GM21786 (cell line): ENCODE measurements around the gene HNRNPH3.

ENCODE experiments used
- ATAC-seq: cut with Tn5 transposase; IDR thresholded peaks from one replicate; pipeline ENCODE4 v1.9.1; 2021; ENCODE audit not compliant: unreplicated experiment

HNRNPH3 gene

DNA sequence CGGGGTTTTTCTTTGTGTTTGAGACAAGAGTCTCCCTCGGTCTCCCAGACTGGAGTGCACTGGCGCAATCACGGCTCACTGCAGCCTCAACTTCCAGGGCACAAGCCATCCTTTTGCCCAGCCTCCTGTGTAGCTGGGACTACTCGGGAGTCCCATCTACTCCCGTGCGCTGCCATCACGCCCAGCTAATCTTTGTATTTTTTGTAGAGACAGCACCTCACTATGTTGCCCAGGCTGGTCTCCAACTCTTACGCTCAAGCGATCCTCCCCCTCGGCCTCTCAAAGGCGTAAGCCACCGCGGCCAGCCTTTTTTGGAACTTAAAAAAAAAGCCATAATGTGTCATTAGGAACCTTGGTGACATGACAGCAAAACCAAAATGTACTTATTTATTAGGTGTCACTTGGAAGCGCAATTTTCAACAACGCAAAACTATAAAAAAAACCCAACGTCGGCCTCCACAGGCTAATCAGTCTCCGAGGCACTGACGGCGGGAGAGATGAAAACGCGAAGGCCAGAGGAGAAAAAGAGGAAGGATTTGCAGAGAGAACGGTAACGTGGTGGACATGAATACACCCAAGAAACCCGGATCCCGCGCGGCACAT, 911 bp upstream of the HNRNPH3 start:
- no peak for ATAC-seq

DNA sequence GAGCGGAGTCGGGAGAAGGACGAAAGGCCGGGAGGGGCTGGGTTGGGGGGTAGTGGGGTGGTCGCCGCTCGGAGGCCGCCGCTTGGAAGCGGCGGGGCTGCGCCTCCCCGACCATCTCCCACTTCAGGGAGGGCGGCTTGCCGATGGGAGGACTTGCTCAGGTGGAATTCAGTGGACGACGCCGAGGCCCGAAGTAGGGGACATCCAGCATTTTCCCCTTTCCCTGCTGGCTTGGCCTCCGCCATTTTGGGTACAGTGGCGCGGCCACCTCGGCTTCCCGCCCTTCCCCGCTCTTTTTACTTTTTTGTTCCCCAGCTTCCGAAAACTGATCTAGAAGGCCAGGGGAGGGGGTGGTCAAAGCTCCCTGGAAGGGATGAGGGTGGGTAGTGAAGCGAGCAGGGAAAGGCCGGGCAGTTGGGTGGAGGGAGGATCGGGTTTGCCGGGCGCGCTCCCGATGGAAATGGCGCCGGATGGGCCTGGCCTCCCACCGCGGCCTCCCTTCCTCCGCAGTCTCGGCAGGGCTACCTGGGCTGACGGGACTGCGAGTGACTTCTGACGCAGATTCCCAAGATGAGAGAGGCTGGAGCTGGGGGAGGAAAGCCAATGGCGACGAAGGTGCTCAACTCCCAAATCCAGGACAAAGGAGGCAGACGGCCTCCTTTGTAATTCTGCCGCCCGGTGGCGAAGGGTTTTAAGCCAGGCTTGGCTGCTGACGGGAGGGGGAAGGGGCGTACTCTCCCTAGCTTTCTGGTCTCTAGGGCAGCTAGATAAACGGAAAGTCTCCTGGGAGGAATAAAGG, 594 bp downstream of the HNRNPH3 start, which contains the start of gene PBLD:
TSS of gene PBLD (minus strand) at position 670 of the 799 bp plus-strand sequence. CDS start 26,084 bp downstream, outside the sequence.
- ATAC-seq: peak; percentile 22

DNA sequence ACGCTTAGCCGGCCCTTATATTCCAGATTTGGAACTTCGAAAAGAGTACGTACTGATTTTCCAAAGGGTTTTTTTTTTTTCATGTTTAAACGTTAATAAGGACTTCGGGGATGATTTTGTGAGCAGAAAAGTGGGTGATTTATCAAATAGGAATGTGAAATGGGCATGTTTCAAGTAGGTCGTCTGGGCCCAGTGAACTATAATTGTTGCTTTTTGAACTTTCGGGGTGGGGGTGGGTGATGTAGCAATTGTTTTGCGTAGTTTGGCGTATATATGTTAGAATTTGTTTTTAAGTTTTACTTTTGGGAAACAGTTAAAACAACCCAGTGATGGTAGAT, 1.2 kb downstream of the HNRNPH3 start:
- ATAC-seq: no peak

DNA sequence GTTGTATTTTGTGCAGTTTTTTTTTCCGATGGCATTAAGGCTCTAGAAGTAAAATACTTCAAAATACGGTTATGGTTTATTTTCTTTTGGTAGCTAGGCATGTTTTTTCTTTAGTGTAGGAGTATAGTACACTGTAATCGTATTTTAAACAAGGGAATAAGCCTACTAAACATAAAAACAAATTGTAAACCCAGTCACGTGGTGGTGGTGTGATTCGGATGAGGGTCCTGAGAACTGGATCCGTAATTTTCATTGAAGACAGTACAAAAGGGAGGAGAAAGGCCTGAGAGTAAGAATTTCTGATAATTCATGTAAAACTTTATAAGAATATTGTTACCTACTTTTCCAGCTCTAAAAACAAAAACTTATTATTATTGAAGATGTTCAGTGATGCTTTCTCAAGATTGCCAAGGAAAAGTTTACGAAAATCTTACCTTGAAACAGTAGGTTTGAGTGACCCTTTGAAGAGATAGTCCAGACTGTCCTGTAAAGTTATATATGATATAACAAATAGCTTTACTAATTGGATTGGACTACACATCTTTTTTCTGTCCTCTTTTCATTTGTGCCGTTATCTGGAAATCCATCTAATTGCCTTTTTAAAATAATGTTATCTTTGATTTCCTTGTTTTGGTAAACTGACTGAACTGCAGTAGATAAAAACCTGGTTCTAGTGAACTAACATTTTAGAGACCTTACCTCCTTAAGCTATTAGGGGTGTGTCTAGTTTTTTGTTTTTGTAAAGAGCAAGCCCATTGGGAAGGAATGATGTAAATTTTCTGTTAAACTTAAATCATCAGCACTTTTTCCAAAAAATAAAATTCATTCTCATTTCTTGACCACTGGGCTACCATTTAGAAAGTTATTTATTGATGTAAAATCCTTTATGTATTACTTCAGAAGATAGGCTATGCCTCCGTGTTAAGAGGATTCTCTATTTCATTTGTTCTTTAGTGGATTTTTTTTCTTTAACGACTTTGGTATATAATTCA, 1.9 kb downstream of the HNRNPH3 start:
- ATAC-seq: no peak

DNA sequence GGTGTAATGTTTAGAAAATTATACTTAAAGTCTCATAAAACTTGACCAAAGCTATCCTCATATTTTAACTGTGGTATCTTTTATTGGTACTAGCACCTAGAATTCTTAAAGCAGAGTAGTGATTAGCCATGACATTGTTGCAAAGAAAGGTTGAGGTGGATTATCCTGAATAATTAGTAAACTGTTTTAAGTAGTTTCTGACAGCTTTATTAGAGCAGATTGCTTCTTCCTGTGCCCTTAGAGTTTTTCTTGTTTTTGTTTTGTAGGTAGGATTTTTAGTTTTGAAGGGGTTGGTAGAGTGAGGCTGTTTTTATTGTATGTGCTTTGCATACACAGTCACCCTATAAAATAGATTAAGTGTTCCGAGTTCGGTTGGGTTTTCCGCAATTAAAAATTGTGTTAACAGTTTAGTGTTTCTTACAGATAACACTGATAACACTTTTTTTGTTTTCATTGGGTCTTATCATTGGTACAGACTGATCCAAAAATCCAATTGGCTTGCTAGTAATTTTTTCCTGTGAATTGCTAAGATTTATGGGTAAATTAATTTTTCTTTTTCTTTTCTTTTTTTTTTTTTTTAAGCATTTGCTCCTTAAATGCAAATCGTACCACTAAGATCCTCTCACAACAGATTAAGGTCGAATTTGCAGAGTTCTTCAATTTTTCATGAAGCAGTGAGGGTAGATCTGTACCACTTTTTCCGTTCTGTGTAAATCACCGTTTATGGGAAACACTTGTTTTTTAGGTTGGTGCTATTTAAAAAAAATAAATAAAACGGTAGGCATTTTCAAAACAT, 3.0 kb downstream of the HNRNPH3 start:
- ATAC-seq: no peak

DNA sequence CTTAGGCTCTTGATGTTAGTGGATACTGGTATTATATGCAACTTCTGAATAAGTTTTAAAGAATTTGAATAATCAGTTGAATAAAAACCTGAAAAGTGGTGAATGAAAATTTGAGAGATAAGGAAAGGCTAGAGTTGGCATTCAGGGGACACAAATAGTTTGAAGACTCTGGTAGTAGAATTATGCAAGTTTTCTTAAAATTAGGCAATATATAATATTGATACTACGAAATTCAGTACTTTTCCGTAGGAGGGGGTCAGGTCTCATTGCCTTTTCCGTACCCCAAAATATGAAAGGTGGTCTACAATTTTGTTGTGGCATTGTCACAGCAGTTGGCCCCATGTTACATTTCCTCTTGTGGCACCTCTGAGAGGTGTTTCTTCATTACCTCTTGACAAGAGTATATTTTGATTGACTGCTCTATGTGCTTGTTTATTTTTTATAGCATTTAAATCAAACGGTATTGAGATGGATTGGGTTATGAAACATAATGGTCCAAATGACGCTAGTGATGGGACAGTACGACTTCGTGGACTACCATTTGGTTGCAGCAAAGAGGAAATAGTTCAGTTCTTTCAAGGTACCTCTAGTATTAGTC, 5.0 kb downstream of the HNRNPH3 start:
- ATAC-seq: no peak

DNA sequence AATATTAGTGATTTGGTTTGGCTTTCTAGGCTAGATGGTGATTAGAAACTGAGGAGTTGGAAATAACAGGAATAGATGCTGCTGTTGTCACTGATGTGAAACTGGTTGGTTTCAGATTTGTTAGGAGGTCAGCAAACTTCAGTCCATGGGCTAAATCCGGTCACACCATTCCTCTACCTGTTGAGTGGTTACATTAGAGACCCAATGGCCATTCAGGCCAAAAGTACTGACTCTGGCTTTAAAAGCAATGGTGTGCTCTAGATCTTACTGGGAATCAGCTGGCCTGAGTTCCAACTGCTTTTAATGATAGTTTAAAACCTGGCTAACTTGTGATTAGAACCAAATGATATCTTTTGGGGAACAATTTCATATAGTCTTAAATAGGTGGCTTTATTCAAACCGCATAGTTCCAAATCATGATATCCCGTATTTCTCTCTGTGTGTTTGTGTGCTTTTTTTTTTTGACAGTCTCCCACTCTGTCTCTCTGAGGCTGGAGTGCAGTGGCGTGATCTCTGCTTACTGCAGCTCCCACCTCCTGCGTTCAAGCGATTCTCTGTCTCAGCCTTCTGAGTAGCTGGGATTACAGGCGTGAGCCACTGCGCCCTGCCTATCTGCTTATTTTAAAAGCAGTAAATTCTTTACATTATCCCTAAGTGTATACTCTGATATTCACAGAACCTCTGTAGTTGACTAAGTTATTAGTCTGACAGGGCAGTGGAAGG, 8.7 kb downstream of the HNRNPH3 start:
- ATAC-seq: no peak

DNA sequence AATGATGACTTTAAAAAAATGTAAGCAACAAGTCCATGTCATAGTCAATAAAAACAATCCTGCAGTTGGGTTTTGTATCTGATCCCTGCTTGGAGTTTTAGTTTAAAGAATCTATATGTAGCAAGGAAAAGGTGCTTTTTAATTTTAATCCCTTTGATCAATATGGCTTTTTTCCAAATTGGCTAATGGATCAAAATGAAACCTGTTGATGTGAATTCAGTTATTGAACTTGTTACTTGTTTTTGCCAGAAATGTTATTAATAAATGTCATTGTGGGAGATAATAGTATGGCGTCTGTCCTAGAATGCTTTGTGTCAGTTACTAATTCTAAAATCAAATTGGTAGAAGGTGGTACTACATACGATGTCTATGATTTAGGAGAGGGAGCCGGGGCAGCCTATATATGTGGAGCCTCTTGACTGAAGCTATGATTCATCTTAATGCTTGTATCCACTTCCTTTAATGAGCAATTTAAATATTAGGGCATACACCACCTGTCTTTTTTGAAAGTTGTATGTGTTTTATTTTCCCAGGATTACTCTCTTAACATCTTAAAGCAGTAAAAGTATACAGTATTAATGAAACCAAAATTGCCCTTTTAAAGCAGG, 11.1 kb downstream of the HNRNPH3 start:
- no peak for ATAC-seq

- no peak for ATAC-seq
Observed at GRCh38 chr10:68345621-68346020, 13.8 kb downstream of the HNRNPH3 start.

DNA sequence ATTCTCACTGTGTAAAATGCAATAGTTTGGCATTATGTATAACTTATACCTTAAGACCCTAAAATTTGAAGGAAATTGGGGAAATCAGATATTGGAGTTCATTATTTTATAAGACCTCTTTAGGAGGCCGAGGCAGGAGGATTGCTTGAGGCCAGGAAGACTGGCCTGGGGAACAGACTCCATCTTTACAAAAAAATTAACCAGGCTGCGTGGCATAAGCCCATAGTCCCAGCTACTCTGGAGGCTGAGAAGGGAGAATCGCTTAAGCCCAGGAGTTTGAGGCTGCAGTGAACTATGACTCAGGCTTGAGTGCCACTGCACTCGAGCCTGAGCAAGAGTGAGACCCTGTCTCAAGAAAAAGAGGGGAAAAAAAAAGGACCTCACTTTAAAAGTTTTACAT, 14.9 kb downstream of the HNRNPH3 start:
- no peak for ATAC-seq

- ATAC-seq: no peak
Observed at GRCh38 chr10:68348265-68348741, 16.4 kb downstream of the HNRNPH3 start.

DNA sequence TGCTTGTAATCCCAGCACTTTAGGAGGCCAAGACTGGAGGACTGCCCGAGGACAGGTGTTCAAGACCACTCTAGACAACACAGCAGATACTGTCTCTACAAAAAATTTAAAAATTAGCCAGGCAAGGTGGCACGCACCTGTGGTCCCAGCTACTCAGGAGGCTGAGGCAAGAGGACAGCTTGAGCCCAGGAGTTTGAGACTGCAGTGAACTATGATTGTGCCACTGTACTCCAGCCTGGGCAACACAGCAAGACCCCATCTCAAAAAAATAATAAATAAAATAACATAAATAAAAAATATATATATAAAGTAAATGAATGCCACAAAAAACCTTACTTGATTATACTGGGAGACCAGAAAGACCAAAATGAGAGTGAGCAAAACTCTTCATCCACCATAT, 21.7 kb downstream of the HNRNPH3 start:
- no peak for ATAC-seq

DNA sequence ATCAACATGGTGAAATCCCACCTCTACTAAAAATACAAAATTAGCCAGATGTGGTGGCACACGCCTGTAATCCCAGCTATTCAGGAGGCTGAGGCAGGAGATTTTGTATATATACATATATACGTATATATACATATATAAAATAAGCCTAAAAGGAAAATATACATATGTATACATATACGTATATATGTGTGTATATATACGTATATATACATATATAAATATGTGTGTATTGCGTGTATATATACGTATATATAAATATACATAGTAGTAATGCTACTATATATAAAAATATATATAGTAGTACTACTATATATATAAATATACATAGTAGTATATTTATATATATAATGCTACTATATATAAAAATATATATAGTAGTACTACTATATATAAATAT, 27.3 kb downstream of the HNRNPH3 start:
- no peak for ATAC-seq

- no peak for ATAC-seq
Observed at GRCh38 chr10:68362590-68362989, 30.7 kb downstream of the HNRNPH3 start.

DNA sequence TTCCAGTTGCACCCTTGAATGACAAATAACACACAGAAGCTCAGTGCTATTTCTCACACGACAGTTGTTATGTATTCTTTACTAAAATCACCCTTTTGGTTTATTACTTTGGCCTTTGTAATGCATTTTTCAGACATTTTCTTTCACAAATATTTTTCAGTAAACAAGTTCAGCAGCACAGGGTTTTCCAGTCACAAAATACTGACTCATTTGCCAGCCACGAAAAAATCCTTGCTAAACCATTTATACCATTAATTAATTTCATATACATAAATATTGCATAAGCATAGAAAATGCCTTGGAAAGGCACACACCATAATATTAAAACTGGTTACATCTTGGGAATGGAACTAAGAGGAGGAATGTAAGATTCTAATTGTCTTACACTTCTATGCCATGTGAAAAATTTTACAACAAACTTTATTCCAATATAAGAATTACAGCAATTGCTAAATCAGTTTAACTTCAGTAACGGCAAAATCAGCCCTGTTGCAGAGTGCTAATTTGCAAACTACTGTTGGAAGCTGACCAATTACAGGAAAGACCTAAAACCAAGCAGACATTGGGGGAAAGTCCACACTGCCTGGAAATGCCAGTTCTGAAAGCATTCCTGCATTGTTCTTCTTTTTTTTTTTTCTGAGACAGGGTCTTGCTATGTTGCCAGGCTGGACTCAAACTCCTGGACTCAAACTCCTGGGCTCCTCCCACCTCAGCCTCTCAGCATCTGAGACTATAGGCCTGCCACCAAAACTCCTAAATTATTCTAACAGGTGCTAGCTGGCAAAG, 32.4 kb downstream of the HNRNPH3 start:
- ATAC-seq: no peak

GRCh38 chr10:68365611-68366010, 33.7 kb downstream of the HNRNPH3 start:
- ATAC-seq: no peak

- no peak for ATAC-seq
Observed at GRCh38 chr10:68366600-68366999, 34.7 kb downstream of the HNRNPH3 start.

DNA sequence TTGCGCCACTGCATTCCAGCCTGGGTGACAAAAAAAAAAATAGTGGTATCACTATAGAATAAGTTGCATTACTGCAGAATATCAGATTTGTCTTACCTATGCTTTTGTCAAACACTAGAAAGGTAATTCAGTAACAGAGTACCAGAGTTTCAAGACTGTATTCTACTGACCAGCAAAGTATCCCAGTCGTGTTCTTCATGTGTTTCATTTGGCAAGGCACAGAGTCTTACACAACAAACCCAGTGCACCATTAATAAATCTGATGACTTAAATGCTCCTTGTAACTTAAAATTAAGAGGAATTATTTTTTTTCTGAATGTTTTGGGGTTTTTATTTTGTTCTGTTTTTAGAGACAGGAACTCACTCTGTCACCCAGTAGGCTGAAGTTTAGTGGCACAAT, 35.3 kb downstream of the HNRNPH3 start:
- ATAC-seq: no peak
